Endodermal cell (in vitro differentiated cells): ENCODE results near the gene TMEM40. TPM values are rescaled to one million over a fixed set of nuclear protein-coding genes. Genes with fewer than 3 reads are reported as not detected.

Experiments used
- DNase-seq: peaks from one replicate; pipeline ENCODE4 v3.0.0-alpha.2; 2017
- H3K27ac ChIP-seq: 2 replicates; pipeline ENCODE4 v1.5.1; 2013; ENCODE audit warnings: mild to moderate bottlenecking, low read depth, low read length, moderate library complexity
- H3K27me3 ChIP-seq: 2 replicates; pipeline ENCODE4 v1.6.1; 2013; ENCODE audit warnings: mild to moderate bottlenecking, low read length, moderate library complexity; ENCODE audit not compliant: insufficient read depth, control insufficient read depth, poor library complexity, severe bottlenecking
- H3K36me3 ChIP-seq: 2 replicates; pipeline ENCODE4 v1.7.0; 2013; ENCODE audit warnings: mild to moderate bottlenecking, low read length, moderate library complexity; ENCODE audit not compliant: control insufficient read depth, insufficient read depth
- H3K4me1 ChIP-seq: one replicate; pipeline ENCODE4 v1.7.0; 2013; ENCODE audit warnings: low read length; ENCODE audit not compliant: control insufficient read depth, insufficient read depth
- H3K4me3 ChIP-seq: 2 replicates; pipeline ENCODE4 v1.5.1; 2013; ENCODE audit warnings: mild to moderate bottlenecking, low read length, moderate library complexity
- H3K9ac ChIP-seq: 2 replicates; pipeline ENCODE4 v1.6.1; 2013; ENCODE audit warnings: mild to moderate bottlenecking, low read length, moderate library complexity; ENCODE audit not compliant: poor library complexity, severe bottlenecking; ENCODE audit errors: extremely low read depth
- H3K9me3 ChIP-seq: 2 replicates; pipeline ENCODE4 v1.6.1; 2013; ENCODE audit warnings: mild to moderate bottlenecking, low read length, moderate library complexity; ENCODE audit not compliant: control insufficient read depth
- H3K27ac Mint-ChIP-seq: 2 replicates; pipeline ENCODE4 v1.8.0; 2020; ENCODE audit warnings: mixed read lengths
- H3K27me3 Mint-ChIP-seq: 2 replicates; pipeline ENCODE4 v1.8.0; 2021; ENCODE audit warnings: mild to moderate bottlenecking, mixed read lengths; ENCODE audit not compliant: insufficient read depth
- H3K36me3 Mint-ChIP-seq: 2 replicates; pipeline ENCODE4 v1.8.0; 2020; ENCODE audit warnings: low read depth, mixed read lengths
- H3K4me1 Mint-ChIP-seq: 2 replicates; pipeline ENCODE4 v1.8.0; 2020; ENCODE audit warnings: mixed read lengths
- H3K4me3 Mint-ChIP-seq: 2 replicates; pipeline ENCODE4 v1.8.0; 2020; ENCODE audit warnings: mild to moderate bottlenecking, moderate library complexity, mixed read lengths
- H3K9me3 Mint-ChIP-seq: 2 replicates; pipeline ENCODE4 v1.8.0; 2020; ENCODE audit warnings: mild to moderate bottlenecking, mixed read lengths
- CTCF ChIP-seq: fragments of 200-600 bp; sonication (generic); conservative IDR thresholded peaks from 2 replicates; pipeline ENCODE4 v1.5.0; 2021; ENCODE audit warnings: antibody characterized with exemption, mild to moderate bottlenecking
- WGBS, 2 experiments: methylation state at CpG; one replicate each; pipeline versions ENCODE4 v1.1.5 to v1.1.7; 2013; ENCODE audit warnings: missing lambda C conversion rate in 2 of 2, mixed read lengths in 1 of 2; ENCODE audit not compliant: insufficient coverage in 1 of 2, insufficient read length in 1 of 2; 5-methylcytosine and 5-hydroxymethylcytosine counted together
- total RNA-seq, 2 donors: library from RNA; stranded (reverse); fragmentation: NEBNext Ultra II Directional in 1 of 2; extraction: Animal tissue kit (Norgen Biotek cat#: 25700) in 1 of 2; gene quantifications; 2 replicates in 1 of 2; 3 replicates in 1 of 2; pipeline ENCODE4 v1.2.1, GENCODE V29; 2021

TMEM40 gene
- total RNA-seq, 2 donors from 2014 or later, result not detected

GRCh38 chr3:12807066-12807465 lies 48.0 kb upstream of the TMEM40 start:
- Histone ChIP-seq H3K27me3 (no peaks in the 10 kb centered on the region), H3K4me3 (no peak overlapping the region), H3K36me3 (peaks cover 13% of the 10 kb centered on the region), H3K9ac (no peak overlapping the region), H3K9me3 (no peaks in the 10 kb centered on the region), H3K27ac (no peak overlapping the region), H3K4me1 (no peaks in the 10 kb centered on the region)
- H3K4me3 Mint-ChIP-seq, result no peak overlapping the region
- no peaks in the 10 kb centered on the region for H3K9me3 Mint-ChIP-seq
- peaks cover 2% of the 10 kb centered on the region for H3K36me3 Mint-ChIP-seq
- peaks cover 10% of the 10 kb centered on the region for H3K27me3 Mint-ChIP-seq
- H3K4me1 Mint-ChIP-seq, result peaks cover 7% of the 10 kb centered on the region
- TF ChIP-seq CTCF, result peak; percentile 51
- 96 to 100% methylated on average over 2 to 9 of the region's 9 CpGs for WGBS, 2 experiments
- H3K27ac Mint-ChIP-seq, result no peak overlapping the region
- no peak for DNase-seq

- no peaks in the 10 kb centered on the region for H3K9me3 Mint-ChIP-seq
- H3K4me3 Mint-ChIP-seq, result no peak overlapping the region
Measured at GRCh38 chr3:12803371-12803770, 44.3 kb upstream of the TMEM40 start.

GRCh38 chr3:12799525-12800440 lies 40.7 kb upstream of the TMEM40 start:
- Mint-ChIP-seq H3K36me3 (no peaks in the 10 kb centered on the region), H3K27ac (no peak overlapping the region), H3K4me1 (no peaks in the 10 kb centered on the region), H3K27me3 (peaks cover 7% of the 10 kb centered on the region), H3K4me3 (no peak overlapping the region), H3K9me3 (no peaks in the 10 kb centered on the region)
- WGBS, 2 experiments, result 92 to 98% methylated on average over 5 to 7 of the region's 7 CpGs
- Histone ChIP-seq H3K9ac (no peak overlapping the region), H3K36me3 (peaks cover 10% of the 10 kb centered on the region), H3K9me3 (no peaks in the 10 kb centered on the region), H3K27ac (no peak overlapping the region), H3K27me3 (no peaks in the 10 kb centered on the region), H3K4me1 (no peaks in the 10 kb centered on the region), H3K4me3 (no peak overlapping the region)
- no peak for TF ChIP-seq CTCF
- no peak for DNase-seq

More at GRCh38 chr3:12803371-12803770, 44.3 kb upstream of the TMEM40 start:
- Histone ChIP-seq H3K27ac (no peak overlapping the region), H3K4me1 (no peaks in the 10 kb centered on the region), H3K9me3 (no peaks in the 10 kb centered on the region), H3K27me3 (no peaks in the 10 kb centered on the region), H3K36me3 (peaks cover 13% of the 10 kb centered on the region), H3K9ac (no peak overlapping the region), H3K4me3 (no peak overlapping the region)
- Mint-ChIP-seq H3K36me3 (peaks cover 2% of the 10 kb centered on the region), H3K4me1 (no peaks in the 10 kb centered on the region), H3K27ac (no peak overlapping the region), H3K27me3 (peaks cover 1% of the 10 kb centered on the region)
- 93 to 95% methylated on average over 6 to 12 of the region's 12 CpGs for WGBS, 2 experiments
- TF ChIP-seq CTCF, result no peak
- no peak for DNase-seq
